ENCODE results near the gene KCNB1. TPM values are rescaled to one million over a fixed set of nuclear protein-coding genes. Genes with fewer than 3 reads are reported as not detected.
"Not testable (repeated sequence)": the region's sequence is repeated elsewhere in the genome, so short reads cannot be mapped to it uniquely, and the experiment has no call there.

Gene KCNB1
- total RNA-seq, 2 experiments from 2014 or later = not detected

- no peak overlapping the region for H3K27ac Mint-ChIP-seq
- H3K27me3 Mint-ChIP-seq = peaks cover 11% of the 10 kb centered on the region
- no peak overlapping the region for H3K4me3 Mint-ChIP-seq
- no peak for DNase-seq
- H3K4me1 Mint-ChIP-seq = no peaks in the 10 kb centered on the region
- intact Hi-C loops (cut with DNase I, micrococcal nuclease) = no loop called here
- ChIA-PET CTCF (no interaction called here), POLR2A (no interaction called here)
- H3K36me3 Mint-ChIP-seq (ENCODE audit: low read depth) = no peaks in the 10 kb centered on the region
- H3K9me3 Mint-ChIP-seq (ENCODE audit: low read depth) = no peaks in the 10 kb centered on the region
- no peak for ATAC-seq
Observed at GRCh38 chr20:49415668-49416044, 66.8 kb downstream of the KCNB1 start.

GRCh38 chr20:49415005-49415667, 67.3 kb downstream of the KCNB1 start:
- DNase-seq (no peak), ATAC-seq (no peak)
- ChIA-PET CTCF (no interaction called here), POLR2A (no interaction called here)
- H3K4me3 Mint-ChIP-seq = no peak overlapping the region
- intact Hi-C loops (cut with DNase I, micrococcal nuclease) = no loop called here
- no peaks in the 10 kb centered on the region for H3K36me3 Mint-ChIP-seq (ENCODE audit: low read depth)
- no peaks in the 10 kb centered on the region for H3K9me3 Mint-ChIP-seq (ENCODE audit: low read depth)
- H3K27ac Mint-ChIP-seq = no peak overlapping the region
- peaks cover 11% of the 10 kb centered on the region for H3K27me3 Mint-ChIP-seq
- no peaks in the 10 kb centered on the region for H3K4me1 Mint-ChIP-seq

- H3K27me3 Mint-ChIP-seq = peaks cover 14% of the 10 kb centered on the region
Observed at GRCh38 chr20:49413677-49414076, 68.8 kb downstream of the KCNB1 start.

GRCh38 chr20:49412953-49413352, 69.5 kb downstream of the KCNB1 start:
- DNase-seq (no peak), ATAC-seq (no peak)
- no peaks in the 10 kb centered on the region for H3K9me3 Mint-ChIP-seq (ENCODE audit: low read depth)
- H3K27me3 Mint-ChIP-seq = peaks cover 14% of the 10 kb centered on the region
- intact Hi-C loops (cut with DNase I, micrococcal nuclease) = no loop called here
- no peak overlapping the region for H3K4me3 Mint-ChIP-seq
- no peaks in the 10 kb centered on the region for H3K4me1 Mint-ChIP-seq
- H3K36me3 Mint-ChIP-seq (ENCODE audit: low read depth) = no peaks in the 10 kb centered on the region
- ChIA-PET POLR2A (no interaction called here), CTCF (interaction anchor here (0.5 kb wide), 1 partner anchor 48 kb away, joined by 3 read pairs; no protein-coding TSS in a partner anchor)
- H3K27ac Mint-ChIP-seq = no peak overlapping the region

More at GRCh38 chr20:49413677-49414076, 68.8 kb downstream of the KCNB1 start:
- CTCF ChIA-PET = interaction anchor here (0.5 to 0.6 kb wide), 2 partner anchors 9 to 48 kb away, joined by 3 read pairs; no protein-coding TSS in a partner anchor
- ATAC-seq (no peak), DNase-seq (no peak)
- Mint-ChIP-seq H3K27ac (no peak overlapping the region), H3K9me3 (ENCODE audit: low read depth) (no peaks in the 10 kb centered on the region), H3K4me3 (no peak overlapping the region), H3K36me3 (ENCODE audit: low read depth) (no peaks in the 10 kb centered on the region), H3K4me1 (no peaks in the 10 kb centered on the region)
- intact Hi-C loops (cut with DNase I, micrococcal nuclease) = no loop called here
- POLR2A ChIA-PET = interaction anchor here (0.6 kb wide), 1 partner anchor 89 kb away, joined by 10 read pairs; no protein-coding TSS in a partner anchor

DNA sequence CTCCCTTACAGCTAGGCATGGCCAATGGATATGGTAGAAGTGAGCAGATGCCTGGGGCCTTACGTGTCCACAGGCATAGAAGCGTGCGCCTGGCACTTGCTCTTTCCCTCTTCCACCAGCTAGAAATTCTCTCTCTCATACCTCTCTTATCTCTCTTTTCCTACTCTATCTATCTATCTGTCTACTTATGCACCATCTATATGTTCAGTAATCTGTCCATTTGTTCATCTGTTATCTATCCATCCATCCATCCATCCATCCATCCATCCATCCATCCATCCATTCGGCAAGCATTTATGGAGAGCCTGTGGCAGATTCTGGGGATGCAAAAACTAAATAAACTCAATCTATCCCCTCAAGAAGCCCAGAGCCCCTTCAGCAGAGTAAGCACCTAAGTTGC, 70.2 kb downstream of the KCNB1 start:
- ATAC-seq = no peak
- no peak overlapping the region for H3K27ac Mint-ChIP-seq
- intact Hi-C loops (cut with DNase I, micrococcal nuclease) = no loop called here
- no peak overlapping the region for H3K4me3 Mint-ChIP-seq
- no peak for DNase-seq
- no peaks in the 10 kb centered on the region for H3K36me3 Mint-ChIP-seq (ENCODE audit: low read depth)
- H3K27me3 Mint-ChIP-seq = peaks cover 14% of the 10 kb centered on the region
- ChIA-PET POLR2A (no interaction called here), CTCF (interaction anchor here (0.7 kb wide), 1 partner anchor 160 kb away, joined by 4 read pairs; no protein-coding TSS in a partner anchor)
- no peaks in the 10 kb centered on the region for H3K9me3 Mint-ChIP-seq (ENCODE audit: low read depth)
- H3K4me1 Mint-ChIP-seq = no peaks in the 10 kb centered on the region

GRCh38 chr20:49411221-49411925, 71.1 kb downstream of the KCNB1 start:
- CTCF ChIA-PET = interaction anchor here (0.7 kb wide), 1 partner anchor 159 kb away, joined by 4 read pairs; no protein-coding TSS in a partner anchor
- Mint-ChIP-seq H3K9me3 (ENCODE audit: low read depth) (no peaks in the 10 kb centered on the region), H3K4me3 (no peak overlapping the region), H3K27ac (no peak overlapping the region), H3K27me3 (peaks cover 16% of the 10 kb centered on the region), H3K4me1 (no peaks in the 10 kb centered on the region), H3K36me3 (ENCODE audit: low read depth) (no peaks in the 10 kb centered on the region)
- POLR2A ChIA-PET = no interaction called here
- intact Hi-C loops (cut with DNase I, micrococcal nuclease) = no loop called here
- ATAC-seq (no peak), DNase-seq (no peak)

GRCh38 chr20:49409975-49410621, 72.4 kb downstream of the KCNB1 start:
- POLR2A ChIA-PET; intact Hi-C loops (cut with DNase I, micrococcal nuclease); H3K36me3 Mint-ChIP-seq (ENCODE audit: low read depth); DNase-seq; H3K27ac Mint-ChIP-seq; H3K4me3 Mint-ChIP-seq; ATAC-seq; H3K4me1 Mint-ChIP-seq; H3K9me3 Mint-ChIP-seq (ENCODE audit: low read depth): not testable (repeated sequence)
- H3K27me3 Mint-ChIP-seq = peaks cover 13% of the 10 kb centered on the region
- CTCF ChIA-PET = interaction anchor here (0.6 kb wide), 1 partner anchor 23 kb away, joined by 4 read pairs; no protein-coding TSS in a partner anchor

- Mint-ChIP-seq H3K27ac (no peak overlapping the region), H3K4me3 (no peak overlapping the region), H3K36me3 (ENCODE audit: low read depth) (no peaks in the 10 kb centered on the region), H3K4me1 (no peaks in the 10 kb centered on the region), H3K9me3 (ENCODE audit: low read depth) (no peaks in the 10 kb centered on the region), H3K27me3 (peaks cover 15% of the 10 kb centered on the region)
- intact Hi-C loops (cut with DNase I, micrococcal nuclease) = no loop called here
- POLR2A ChIA-PET = no interaction called here
- ATAC-seq (no peak), DNase-seq (no peak)
- CTCF ChIA-PET = interaction anchor here (0.6 kb wide), 1 partner anchor 24 kb away, joined by 4 read pairs; no protein-coding TSS in a partner anchor
Observed at GRCh38 chr20:49409302-49409974, 73.0 kb downstream of the KCNB1 start.

DNA sequence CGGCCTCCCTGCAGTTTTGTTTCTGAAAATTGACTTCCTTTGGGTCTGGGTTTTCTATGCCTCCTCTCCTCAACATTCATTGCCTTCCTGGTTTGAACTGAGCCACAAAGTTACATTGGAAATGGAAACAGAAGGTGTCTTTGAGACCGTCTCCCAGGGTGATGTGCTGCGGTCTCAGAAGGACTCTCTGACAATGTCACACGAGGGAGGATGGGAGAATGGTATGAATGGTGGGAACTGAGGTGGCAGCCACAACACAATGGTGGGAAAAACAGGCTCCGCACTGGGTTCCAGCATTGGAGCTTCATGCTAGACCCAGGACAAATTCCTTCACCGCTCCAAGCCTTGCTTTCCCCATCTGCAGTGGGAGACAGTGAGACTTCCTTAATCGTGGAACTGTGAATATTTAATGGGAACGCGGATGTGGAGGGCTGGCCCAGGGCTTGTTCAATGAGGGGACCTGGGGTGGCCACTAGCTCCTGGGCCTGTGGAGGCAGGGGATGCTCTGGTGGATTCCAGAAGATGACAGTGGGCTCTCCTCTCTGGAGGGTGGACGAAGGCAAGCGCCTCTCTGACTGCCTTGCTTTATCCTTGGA, 73.9 kb downstream of the KCNB1 start:
- intact Hi-C loops (cut with DNase I, micrococcal nuclease) = no loop called here

GRCh38 chr20:49406666-49407065, 75.8 kb downstream of the KCNB1 start:
- ChIA-PET POLR2A (no interaction called here), CTCF (interaction anchor here (0.7 kb wide), 1 partner anchor 32 kb away, joined by 3 read pairs; no protein-coding TSS in a partner anchor)
- Mint-ChIP-seq H3K9me3 (ENCODE audit: low read depth) (no peaks in the 10 kb centered on the region), H3K4me1 (no peaks in the 10 kb centered on the region), H3K27me3 (peaks cover 10% of the 10 kb centered on the region), H3K27ac (no peak overlapping the region), H3K36me3 (ENCODE audit: low read depth) (no peaks in the 10 kb centered on the region), H3K4me3 (no peak overlapping the region)
- DNase-seq = no peak
- no peak for ATAC-seq
- intact Hi-C loops (cut with DNase I, micrococcal nuclease) = no loop called here

More for the DNA sequence above, 73.9 kb downstream of the KCNB1 start:
- Mint-ChIP-seq H3K36me3 (ENCODE audit: low read depth) (no peaks in the 10 kb centered on the region), H3K27ac (no peak overlapping the region), H3K4me3 (no peak overlapping the region), H3K4me1 (no peaks in the 10 kb centered on the region), H3K9me3 (ENCODE audit: low read depth) (no peaks in the 10 kb centered on the region), H3K27me3 (peaks cover 11% of the 10 kb centered on the region)
- no peak for DNase-seq
- POLR2A ChIA-PET = no interaction called here
- no peak for ATAC-seq
- CTCF ChIA-PET = no interaction called here

GRCh38 chr20:49405696-49406095, 76.8 kb downstream of the KCNB1 start:
- Mint-ChIP-seq H3K27ac (no peak overlapping the region), H3K36me3 (ENCODE audit: low read depth) (no peaks in the 10 kb centered on the region), H3K9me3 (ENCODE audit: low read depth) (no peaks in the 10 kb centered on the region), H3K4me1 (no peaks in the 10 kb centered on the region), H3K4me3 (no peak overlapping the region), H3K27me3 (peaks cover 10% of the 10 kb centered on the region)
- POLR2A ChIA-PET = no interaction called here
- DNase-seq (no peak), ATAC-seq (no peak)
- intact Hi-C loops (cut with DNase I, micrococcal nuclease) = no loop called here
- CTCF ChIA-PET = interaction anchor here (0.6 to 0.8 kb wide), 2 partner anchors 11 to 200 kb away, joined by 3 read pairs; no protein-coding TSS in a partner anchor
